EL (cell line): ENCODE results near the gene CRACDL.

Source experiments
- DNase-seq: peaks from one replicate; pipeline ENCODE4 v3.0.0-alpha.2; 2016

Gene CRACDL

GRCh38 chr2:98924910-98925309, 11.1 kb downstream of the CRACDL start:
- DNase-seq, result no peak

DNA sequence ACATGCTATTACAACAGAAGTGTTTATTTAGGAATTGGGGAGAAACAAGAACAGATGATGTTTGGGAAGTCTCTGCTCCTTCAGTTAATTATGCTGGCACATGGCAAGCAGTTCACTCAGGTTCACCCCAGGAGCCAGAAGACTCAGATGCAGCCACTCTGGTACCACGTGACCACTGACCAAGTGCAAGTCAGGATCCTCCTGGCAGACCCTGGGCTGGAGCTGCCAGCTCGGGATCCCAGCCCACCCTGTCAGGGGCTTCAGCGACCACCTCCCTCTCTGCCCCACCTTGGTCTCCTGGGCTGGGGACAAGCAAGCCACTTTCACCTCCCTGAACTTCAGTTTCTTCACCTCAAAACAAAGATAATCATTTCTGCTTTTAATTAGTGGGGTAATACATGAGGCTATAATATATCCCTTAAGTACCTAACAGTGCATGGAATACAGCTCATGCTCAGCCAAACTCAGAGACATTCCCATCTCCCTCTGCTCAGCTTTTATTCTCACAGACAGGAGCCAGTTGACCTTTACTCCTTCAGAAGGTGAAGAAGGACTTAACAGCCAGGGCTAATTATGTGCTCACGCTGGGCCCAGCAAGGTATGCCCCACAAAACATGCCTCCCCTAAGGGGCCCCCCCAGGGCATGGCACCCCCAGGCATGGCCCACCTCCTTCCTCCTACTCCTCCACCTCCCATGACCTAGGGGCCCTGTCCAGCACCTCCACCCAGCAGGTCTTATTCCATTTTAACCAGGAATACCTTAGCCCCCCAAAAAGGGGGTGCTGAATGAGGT, 11.8 kb downstream of the CRACDL start:
- DNase-seq, result no peak

- no peak for DNase-seq
Measured at GRCh38 chr2:98923244-98923940, 12.6 kb downstream of the CRACDL start.

GRCh38 chr2:98921062-98921461, 15.0 kb downstream of the CRACDL start:
- no peak for DNase-seq

GRCh38 chr2:98917031-98917471, 19.0 kb downstream of the CRACDL start:
- DNase-seq, result peak; percentile 82

DNA sequence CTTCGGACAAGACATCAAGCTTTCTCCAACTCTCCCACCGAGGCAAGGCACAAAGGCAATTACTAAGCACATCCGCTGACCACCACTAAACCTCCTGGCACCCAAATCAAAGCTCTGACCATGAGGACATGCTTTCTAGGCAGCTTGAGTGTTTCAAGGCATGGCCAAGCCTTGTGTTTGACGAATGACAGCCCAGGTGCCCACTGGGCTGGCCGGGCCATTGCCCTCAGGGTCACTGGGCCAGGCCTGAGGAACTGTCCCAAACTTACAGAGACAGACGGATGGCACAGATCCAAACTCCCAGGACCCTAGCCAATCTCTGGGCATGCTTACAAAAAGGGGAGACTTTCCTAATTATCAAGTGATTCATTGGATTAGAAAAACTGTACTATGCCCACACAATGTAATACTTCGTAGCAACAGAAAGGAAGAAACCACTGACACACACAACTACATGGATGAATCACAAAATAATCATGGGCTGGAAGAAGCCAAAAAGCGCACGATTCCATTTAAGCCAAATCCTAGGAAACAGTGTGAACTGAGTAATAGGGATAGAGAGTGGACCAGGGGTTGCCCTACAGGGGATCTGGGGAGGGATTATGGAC, 20.2 kb downstream of the CRACDL start:
- no peak for DNase-seq

DNA sequence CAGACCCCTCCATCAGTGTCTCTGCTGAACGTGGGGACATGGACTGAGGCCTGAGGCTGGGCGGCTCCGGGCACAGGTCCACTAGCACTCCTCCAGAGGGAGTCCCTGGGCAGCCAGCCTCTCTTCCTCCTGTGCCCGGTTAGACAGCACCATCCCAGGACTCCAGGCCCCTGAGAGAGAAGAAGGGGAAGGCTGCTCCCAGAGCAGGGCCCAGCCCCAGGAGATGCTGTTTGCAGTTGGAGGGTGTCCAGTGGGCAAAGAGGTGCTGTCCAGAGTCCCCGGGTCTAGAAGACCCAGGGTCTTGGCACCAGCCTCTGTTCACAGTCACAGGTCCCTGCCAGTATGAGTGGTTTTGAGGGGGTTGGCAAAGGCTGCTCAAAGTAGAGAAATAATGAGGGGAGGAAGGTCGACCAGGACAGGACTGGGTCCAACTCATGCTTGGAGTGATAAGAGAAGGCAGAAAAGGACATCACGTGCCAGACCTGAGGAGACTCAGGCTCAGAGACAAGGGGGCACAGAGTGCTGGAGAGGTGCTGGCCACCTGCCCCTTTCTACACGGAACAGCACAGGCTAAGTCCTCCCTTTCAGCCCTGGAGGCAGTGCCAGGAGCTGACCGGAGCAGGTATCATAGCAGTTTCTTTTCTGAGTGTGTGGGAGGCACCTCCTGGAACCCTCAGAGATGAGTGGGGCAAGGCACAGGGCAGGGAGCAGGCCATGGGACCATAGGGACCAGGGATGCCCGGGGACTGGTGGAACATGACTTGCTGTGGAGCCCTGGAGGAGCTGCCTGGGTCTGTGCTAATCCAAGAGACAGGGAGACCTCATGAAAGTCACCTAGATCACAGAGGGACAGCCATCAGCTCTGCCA, 21.1 kb downstream of the CRACDL start:
- no peak for DNase-seq

DNA sequence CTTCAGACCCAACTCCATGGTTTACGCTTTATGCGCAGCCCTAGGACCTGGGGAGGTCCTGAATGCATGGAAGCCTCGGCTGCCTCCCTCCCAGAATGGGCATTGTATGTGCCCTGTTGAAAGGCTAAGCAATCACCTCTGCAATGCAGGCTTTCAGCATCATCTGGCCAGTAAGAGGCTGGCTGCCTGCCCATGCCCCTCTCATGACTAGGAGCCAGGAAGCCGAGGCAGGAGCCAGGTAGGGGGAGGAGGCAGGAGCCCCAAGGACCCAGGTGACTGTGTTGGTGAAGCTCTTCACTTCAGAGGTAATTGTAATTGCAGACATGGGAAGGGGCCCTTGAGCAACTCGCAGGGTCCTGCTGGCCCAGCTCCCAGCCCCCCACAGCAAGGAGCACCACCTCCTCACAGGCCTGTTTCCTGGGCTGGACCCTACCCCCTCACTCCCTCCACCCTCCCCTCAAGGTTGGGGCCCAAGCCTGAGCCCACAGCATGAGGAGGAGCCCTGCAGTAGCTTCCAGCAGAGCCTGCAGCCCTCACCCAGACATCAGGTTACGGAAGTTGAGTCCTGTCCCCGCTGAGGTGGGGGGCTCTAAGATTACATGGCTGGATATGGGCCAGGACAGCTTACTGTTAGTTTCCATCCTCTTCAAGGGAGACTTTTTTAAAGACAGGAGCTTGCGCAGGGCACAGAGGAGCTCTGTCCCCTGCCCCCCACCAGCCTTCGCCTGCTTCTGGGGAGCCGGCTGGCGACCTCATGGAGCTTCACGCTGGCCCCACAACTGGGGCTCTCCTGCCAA, 21.9 kb downstream of the CRACDL start:
- DNase-seq, result no peak

DNA sequence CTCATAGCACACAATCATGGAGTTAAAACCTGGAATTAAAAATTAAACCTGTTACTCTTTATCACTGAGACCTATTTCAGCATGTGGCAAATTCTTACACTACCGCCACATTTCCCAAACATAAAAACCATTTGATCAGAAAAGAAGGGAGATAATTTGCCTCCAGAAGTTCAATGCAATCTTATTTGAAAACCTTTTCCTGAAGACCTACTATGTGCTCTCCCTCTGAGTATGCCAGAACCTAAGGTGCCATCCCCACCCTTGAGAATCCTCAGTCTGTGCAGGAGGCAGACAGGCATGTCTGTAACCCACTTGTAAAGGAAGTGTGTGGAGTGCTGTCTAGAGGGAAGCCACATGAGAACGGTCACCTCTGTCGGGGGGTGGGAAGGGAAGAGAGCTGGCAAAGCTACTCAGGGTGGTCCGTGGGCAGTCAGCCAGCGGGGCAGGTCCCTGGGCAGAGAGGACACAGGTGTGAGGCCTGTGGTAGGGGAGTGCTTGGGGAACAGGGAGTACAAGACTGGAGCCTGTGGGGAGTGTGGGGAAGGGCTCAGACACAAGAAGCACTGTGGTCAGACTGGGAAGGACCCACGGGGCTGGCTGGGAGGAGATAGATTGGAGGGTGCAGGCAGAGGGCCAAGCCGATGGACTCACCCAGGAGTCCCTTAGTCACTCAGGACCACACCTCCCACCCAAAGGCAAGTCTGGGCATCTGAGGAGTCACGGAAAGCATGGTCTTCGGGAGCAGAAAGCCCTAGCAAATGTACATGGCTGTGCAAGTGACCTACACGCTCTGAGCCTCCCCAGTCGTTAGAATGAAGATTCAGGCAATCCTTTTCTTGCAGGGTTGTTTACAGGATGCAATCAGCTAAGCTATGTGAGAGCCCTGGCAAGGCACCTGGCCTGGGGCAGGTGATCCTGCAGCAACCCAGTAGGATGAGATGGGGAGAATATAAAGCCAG, 22.8 kb downstream of the CRACDL start:
- peak; percentile 3 for DNase-seq

- DNase-seq, result peak; percentile 89
Measured at GRCh38 chr2:98912221-98912851, 23.7 kb downstream of the CRACDL start.

DNA sequence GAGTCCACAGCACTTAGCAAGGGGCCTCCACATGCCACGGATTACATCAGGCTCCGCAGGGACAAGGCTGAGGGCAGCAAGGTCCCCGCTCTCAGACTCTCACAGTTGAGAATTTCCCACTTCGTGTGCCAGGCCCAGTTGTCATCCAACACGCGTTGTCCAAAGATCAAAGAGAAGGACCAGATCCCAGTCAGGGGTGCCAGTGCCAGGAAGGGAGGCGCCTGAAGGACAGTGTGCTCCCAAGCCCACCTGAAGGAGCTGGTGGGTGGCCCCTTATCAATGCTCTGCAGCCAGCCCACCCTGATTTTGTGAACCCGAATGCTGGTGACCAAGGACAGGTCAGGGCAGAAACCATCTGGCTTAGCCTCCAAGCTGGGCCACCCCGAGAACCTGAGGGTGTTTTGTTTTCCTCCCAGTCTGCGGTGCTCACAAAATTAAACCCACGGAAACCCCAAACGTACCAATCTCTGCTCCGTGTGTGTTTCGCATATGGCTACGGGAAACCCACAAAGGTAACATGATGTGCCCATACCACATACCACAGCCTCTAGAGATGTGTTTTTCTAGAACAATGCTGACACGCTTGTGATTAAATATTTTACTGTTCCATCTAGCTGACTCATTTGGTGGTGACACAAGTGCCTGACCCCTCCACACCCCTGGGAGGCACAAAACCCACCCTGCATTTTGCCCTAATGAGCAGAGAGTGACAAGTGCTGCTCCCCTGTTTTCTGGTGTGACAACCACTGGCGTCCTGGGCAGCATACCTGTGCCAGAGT, 24.5 kb downstream of the CRACDL start:
- peak; percentile 33 for DNase-seq

DNA sequence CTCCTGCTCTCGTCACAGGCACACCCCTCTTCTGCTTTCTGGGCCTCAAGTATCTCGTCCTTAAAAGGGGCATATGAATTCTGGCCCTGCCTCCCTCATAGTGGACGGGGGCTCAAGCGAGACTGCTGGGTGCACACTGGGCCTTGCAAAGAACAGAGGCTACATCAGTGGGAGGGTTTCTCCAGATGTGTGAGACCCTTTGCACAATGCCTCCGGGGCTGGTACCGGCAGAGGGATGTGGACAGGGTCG, 25.0 kb downstream of the CRACDL start:
- no peak for DNase-seq

- no peak for DNase-seq
Measured at GRCh38 chr2:98910349-98911125, 25.5 kb downstream of the CRACDL start.

DNA sequence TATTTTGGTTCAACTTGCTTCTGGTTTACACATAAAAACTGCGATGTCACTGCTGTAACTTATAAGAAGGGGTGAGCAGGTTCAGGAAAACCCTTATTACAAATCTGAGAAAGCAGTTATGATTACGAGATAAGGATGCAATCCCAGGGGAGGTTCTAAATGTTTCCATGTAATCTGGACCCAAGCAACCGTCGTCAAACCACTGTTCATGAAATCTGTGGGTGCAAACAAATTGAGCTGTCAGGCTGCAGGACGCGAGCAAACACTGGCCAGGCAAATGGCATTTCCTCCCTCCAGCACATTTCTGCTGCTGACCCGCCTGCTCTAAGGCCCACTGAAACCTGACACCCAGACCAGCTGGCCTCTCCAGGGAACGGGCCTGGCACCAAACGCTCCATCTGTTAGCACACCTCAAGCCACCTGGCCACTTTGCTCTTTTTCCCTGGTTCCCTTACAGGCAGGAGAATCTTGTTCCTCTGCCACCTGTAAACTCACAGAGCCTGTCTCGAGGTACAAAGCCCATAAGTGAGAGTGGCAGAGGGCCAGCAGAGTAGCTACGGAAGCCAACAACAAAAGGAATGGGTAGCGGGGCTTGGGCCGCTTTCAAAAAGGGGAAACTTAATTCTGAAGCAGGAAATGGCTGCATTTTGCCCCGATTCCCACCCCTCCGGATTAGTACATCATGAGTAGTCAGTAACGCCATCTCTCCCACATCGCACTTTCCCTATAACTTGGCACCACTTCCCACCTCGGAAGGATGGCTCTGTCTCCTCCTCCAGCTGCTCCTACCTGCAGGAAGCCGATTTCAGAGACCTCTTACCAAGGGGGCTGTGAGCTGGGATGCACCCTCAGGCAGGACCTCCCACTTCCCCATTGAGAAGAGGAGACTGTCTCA, 26.5 kb downstream of the CRACDL start:
- peak; percentile 70 for DNase-seq

- peak; percentile 10 for DNase-seq
Measured at GRCh38 chr2:98908931-98909316, 27.1 kb downstream of the CRACDL start.

GRCh38 chr2:98907966-98908905, 27.8 kb downstream of the CRACDL start:
- no peak for DNase-seq

GRCh38 chr2:98907385-98907784, 28.6 kb downstream of the CRACDL start:
- no peak for DNase-seq
